Keratinocyte (primary cell): ENCODE measurements around the gene RMC1. TPM values are rescaled to one million over a fixed set of nuclear protein-coding genes. Genes with fewer than 3 reads are reported as not detected.

Source experiments
- DNase-seq: peaks from one replicate; pipeline ENCODE4 v3.0.0-alpha.2; 2011; ENCODE audit warnings: low read depth, missing footprints, low spot score
- FAIRE-seq: peaks from 2 replicates; lab custom pipeline; 2011; peaks lifted over from hg19 to GRCh38; lab: Jason Lieb, UNC
- H2AFZ ChIP-seq: 2 replicates; pipeline ENCODE4 v1.6.0; 2012; ENCODE audit warnings: low read length, control low read depth, inconsistent platforms; ENCODE audit not compliant: control insufficient read depth
- H3K27ac ChIP-seq: 2 replicates; pipeline ENCODE4 v1.5.1; 2011; ENCODE audit warnings: low read length; ENCODE audit not compliant: control insufficient read depth, insufficient read depth
- H3K27me3 ChIP-seq: 3 replicates; pipeline ENCODE4 v1.6.0; 2011; ENCODE audit warnings: low read length; ENCODE audit not compliant: control insufficient read depth, insufficient read depth; ENCODE audit errors: extremely low read depth
- H3K36me3 ChIP-seq, 2 experiments: 2 replicates in 1 of 2; 3 replicates in 1 of 2; pipeline ENCODE4 v1.5.1; 2011; ENCODE audit warnings: low read length in 2 of 2, mild to moderate bottlenecking in 1 of 2; ENCODE audit not compliant: control insufficient read depth in 2 of 2, insufficient read depth in 2 of 2; ENCODE audit errors: extremely low read depth in 1 of 2
- H3K4me1 ChIP-seq: 3 replicates; pipeline ENCODE4 v1.5.1; 2011; ENCODE audit warnings: low read length; ENCODE audit not compliant: control insufficient read depth, insufficient read depth; ENCODE audit errors: extremely low read depth
- H3K4me2 ChIP-seq: 3 replicates; pipeline ENCODE4 v1.6.0; 2011; ENCODE audit warnings: low read depth, low read length; ENCODE audit not compliant: control insufficient read depth, insufficient read depth; ENCODE audit errors: extremely low read depth
- H3K4me3 ChIP-seq, 3 experiments: fragments of 200-600 bp in 1 of 3; sonication (generic) in 1 of 3; 2 replicates in 2 of 3; 3 replicates in 1 of 3; pipeline ENCODE4 v1.5.1; 2011 to 2016; ENCODE audit warnings: low read length in 3 of 3, mild to moderate bottlenecking in 3 of 3, control low read depth in 2 of 3, inconsistent platforms in 1 of 3, low read depth in 1 of 3, mixed read lengths in 1 of 3, mixed run types in 1 of 3, moderate library complexity in 1 of 3; ENCODE audit not compliant: control insufficient read depth in 2 of 3, insufficient read depth in 2 of 3; ENCODE audit errors: extremely low read depth in 1 of 3
- H3K79me2 ChIP-seq: 2 replicates; pipeline ENCODE4 v1.6.0; 2012; ENCODE audit warnings: low read length; ENCODE audit not compliant: control insufficient read depth, insufficient read depth
- H3K9ac ChIP-seq: 3 replicates; pipeline ENCODE4 v1.6.0; 2011; ENCODE audit warnings: low read length; ENCODE audit not compliant: control insufficient read depth, insufficient read depth; ENCODE audit errors: extremely low read depth
- H3K9me1 ChIP-seq: 3 replicates; pipeline ENCODE4 v1.6.0; 2011; ENCODE audit warnings: low read length; ENCODE audit not compliant: control insufficient read depth, insufficient read depth; ENCODE audit errors: extremely low read depth
- H3K9me3 ChIP-seq: 2 replicates; pipeline ENCODE4 v1.5.1; 2012; ENCODE audit warnings: low read depth, low read length; ENCODE audit not compliant: control insufficient read depth
- H4K20me1 ChIP-seq: 3 replicates; pipeline ENCODE4 v1.6.0; 2011; ENCODE audit warnings: low read length; ENCODE audit not compliant: control insufficient read depth, insufficient read depth; ENCODE audit errors: extremely low read depth
- CTCF ChIP-seq, 3 experiments: IDR thresholded peaks in 1 of 3; conservative IDR thresholded peaks in 1 of 3; optimal IDR thresholded peaks in 1 of 3; 2 replicates in 2 of 3; 3 replicates in 1 of 3; pipeline versions ENCODE3 to v1.5.1; 2011; ENCODE audit warnings: low read length in 3 of 3, mild to moderate bottlenecking in 3 of 3, moderate library complexity in 2 of 3, control low read depth in 1 of 3, inconsistent platforms in 1 of 3; ENCODE audit not compliant: insufficient read depth in 2 of 3; ENCODE audit errors: extremely low read depth in 1 of 3
- EZH2 ChIP-seq: IDR thresholded peaks from one replicate; pipeline ENCODE4 v1.6.1; 2012; ENCODE audit warnings: inconsistent platforms, mild to moderate bottlenecking, low read length, moderate library complexity
- dilution Hi-C: fragments of 300-500 bp; cut with MboI; formaldehyde crosslinking; loops from one replicate; pipeline ENCODE4 v1.7.0; 2020; ENCODE audit warnings: low sequenced_read_pairs; ENCODE audit not compliant: extremely low pct_ligation_motif_present
- polyA plus RNA-seq, 5 experiments: library from polyadenylated mRNA; depleted of rRNA in 3 of 5; stranded (reverse) in 3 of 5; stranded (forward) in 1 of 5; unstranded in 1 of 5; fragments of >200 nt; gene quantifications; 1 replicate in 1 of 5; 2 replicates in 3 of 5; 3 replicates in 1 of 5; pipeline versions ENCODE4 v1.2.1 to v1.2.3, GENCODE V29; 2011 to 2012; ENCODE audit warnings: missing spikeins in 2 of 5, low read depth in 1 of 5, low replicate concordance in 1 of 5

The RMC1 gene
- polyA plus RNA-seq, 1 donor (not counting 4 experiments of a cell fraction or from before 2014, with no cell fraction given), result 26.4 TPM

GRCh38 chr18:23521907-23522306 lies 18.6 kb downstream of the RMC1 start:
- no peaks in the 10 kb centered on the region for H3K79me2 ChIP-seq
- FAIRE-seq (no peak), DNase-seq (no peak)
- H3K9ac ChIP-seq, result no peak overlapping the region
- H3K9me3 ChIP-seq, result no peaks in the 10 kb centered on the region
- no peaks in the 10 kb centered on the region for H3K27me3 ChIP-seq
- no peak overlapping the region for H3K4me2 ChIP-seq
- TF ChIP-seq CTCF (optimal IDR thresholded peaks at IDR 0.05 in 1 of 3, IDR thresholded peaks at IDR 0.05 in 1 of 3, conservative IDR thresholded peaks at IDR 0.05 in 1 of 3; ENCODE audit: extremely low read depth in 1 of 3, insufficient read depth in 2 of 3, low read length in 3 of 3) (no peak), EZH2 (no peak)
- H3K27ac ChIP-seq, result no peak overlapping the region
- no peaks in the 10 kb centered on the region for H3K9me1 ChIP-seq
- dilution Hi-C loops, result no loop called here
- no peaks in the 10 kb centered on the region for H3K4me1 ChIP-seq
- H3K4me3 ChIP-seq, result no peak overlapping the region
- no peaks in the 10 kb centered on the region for H4K20me1 ChIP-seq
- peaks cover 28 to 50% of the 10 kb centered on the region in 2 experiments for H3K36me3 ChIP-seq
- no peak overlapping the region for H2AFZ ChIP-seq

- Histone ChIP-seq H3K9ac (no peak overlapping the region), H3K9me1 (no peaks in the 10 kb centered on the region), H4K20me1 (no peaks in the 10 kb centered on the region), H3K4me1 (no peaks in the 10 kb centered on the region), H2AFZ (no peak overlapping the region), H3K27me3 (no peaks in the 10 kb centered on the region), H3K27ac (no peak overlapping the region), H3K4me3 (no peak overlapping the region), H3K36me3 (peaks cover 28 to 55% of the 10 kb centered on the region in 2 experiments), H3K4me2 (no peak overlapping the region), H3K9me3 (no peaks in the 10 kb centered on the region), H3K79me2 (no peaks in the 10 kb centered on the region)
- dilution Hi-C loops, result no loop called here
- DNase-seq, result no peak
- TF ChIP-seq EZH2 (no peak), CTCF (optimal IDR thresholded peaks at IDR 0.05 in 1 of 3, IDR thresholded peaks at IDR 0.05 in 1 of 3, conservative IDR thresholded peaks at IDR 0.05 in 1 of 3; ENCODE audit: extremely low read depth in 1 of 3, insufficient read depth in 2 of 3, low read length in 3 of 3) (no peak)
- no peak for FAIRE-seq
These were observed 20.3 kb downstream of the RMC1 start for GRCh38 chr18:23523429-23524212.
